ENCODE results near the gene DNAJC15.
"Not testable (repeated sequence)": the region's sequence is repeated elsewhere in the genome, so short reads cannot be mapped to it uniquely, and the experiment has no call there.

The DNAJC15 gene

DNA sequence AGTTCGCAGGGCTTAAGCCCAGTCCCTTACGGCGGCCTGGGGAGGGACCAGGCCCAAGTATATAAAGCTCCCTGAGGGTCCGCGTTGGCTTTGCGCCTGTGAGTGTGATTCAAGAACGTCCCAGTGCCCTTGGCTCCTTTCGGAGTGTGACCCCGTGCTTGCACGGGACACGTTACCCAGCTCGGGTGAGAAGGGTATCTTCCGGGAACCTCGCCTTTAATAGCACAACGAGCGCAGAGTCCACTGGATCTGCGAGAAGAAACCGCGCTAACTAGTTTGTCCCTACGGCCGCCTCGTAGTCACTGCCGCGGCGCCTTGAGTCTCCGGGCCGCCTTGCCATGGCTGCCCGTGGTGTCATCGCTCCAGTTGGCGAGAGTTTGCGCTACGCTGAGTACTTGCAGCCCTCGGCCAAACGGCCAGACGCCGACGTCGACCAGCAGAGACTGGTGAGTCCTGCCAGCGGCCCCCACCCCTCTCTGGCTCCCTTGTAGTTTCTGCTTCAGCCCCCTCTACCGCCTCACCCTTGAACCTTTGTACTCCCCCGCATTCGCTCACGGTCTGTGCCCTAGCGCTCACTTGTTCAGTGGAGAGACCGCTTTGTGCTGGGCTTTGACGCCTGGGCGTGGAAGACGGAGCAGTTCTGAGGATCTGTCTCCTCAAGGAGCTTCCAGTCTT lies at the start of gene DNAJC15:
TSS of gene DNAJC15 (plus strand) at position 298 of the 675 bp plus-strand sequence. CDS start at position 339, 41 bp downstream.
- peak; percentile 78 for DNase-seq

DNA sequence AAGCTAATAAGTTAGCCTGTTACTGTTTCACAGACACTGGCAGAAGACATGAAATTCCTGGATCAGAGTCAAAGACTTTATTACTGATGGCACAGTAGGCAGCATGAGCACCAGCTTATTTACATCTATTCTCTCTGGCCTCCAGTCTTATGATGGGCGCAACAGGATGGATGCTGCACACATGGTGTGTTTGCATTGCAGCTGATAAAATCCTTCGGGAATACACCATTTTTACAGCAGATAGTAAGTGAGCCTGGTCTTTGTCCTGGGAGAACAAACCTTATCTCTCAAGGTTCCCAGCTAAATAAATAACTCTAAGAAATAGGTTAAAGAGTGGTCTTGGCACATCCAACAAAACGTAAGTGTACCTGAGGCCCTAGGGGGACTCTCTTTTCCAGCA lies 47.3 kb upstream of the DNAJC15 start:
- no peak for DNase-seq

DNA sequence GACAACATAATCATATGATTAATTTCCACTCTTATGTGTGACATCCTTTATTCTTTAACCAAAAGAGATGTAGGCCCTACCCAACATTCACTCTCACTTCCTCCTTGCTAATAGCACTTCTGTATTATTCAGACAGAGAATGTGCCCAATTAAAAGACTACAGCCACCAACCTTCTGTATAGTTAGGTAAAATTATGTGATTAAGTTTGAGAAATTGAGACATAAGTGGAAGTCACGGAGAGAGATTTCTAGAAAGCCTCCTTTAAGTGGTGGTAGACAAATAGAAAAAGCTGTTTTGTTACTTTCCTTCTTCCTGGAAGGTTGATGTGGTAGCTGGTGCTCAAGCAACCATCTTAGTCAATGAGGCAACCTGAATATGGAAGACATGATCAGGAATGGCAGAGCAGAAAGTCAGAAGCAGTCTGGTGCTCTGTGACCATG lies 46.1 kb upstream of the DNAJC15 start:
- DNase-seq: no peak

DNA sequence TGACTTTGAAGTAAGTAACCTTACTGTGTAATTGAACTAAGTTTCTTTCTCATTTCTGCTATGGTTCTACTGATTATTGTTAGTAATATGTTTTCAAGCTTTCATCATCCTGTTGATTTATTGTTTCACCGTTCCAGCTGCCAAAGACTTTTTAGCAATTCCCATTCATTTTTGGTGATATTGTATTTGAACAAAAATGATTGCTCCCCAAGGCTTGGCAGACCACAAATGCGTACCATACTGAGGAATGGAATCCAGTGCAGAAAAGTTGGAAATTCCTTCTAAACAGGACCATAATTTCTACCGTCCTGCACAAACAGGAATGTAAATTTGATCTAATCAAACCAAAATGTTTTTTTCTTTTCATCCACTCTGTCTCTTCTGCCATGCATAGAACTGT lies 42.1 kb upstream of the DNAJC15 start:
- DNase-seq: no peak

DNA sequence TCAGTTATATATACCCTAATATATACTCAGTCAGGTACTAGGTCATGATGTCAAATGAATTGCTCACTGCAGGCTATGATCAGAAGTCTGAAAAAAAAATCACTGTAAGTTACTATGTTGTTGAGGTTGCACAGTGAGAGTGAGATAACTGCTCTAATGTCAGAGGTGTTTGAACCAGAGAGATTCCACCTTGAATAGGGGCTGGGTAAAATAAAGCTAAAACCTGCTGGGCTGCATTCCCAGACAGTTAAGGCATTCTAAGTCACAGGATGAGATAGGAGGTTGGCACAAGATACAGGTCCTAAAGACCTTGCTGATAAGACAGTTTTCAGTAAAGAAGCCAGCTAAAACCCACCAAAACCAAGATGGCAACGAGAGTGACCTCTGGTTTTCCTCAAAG lies 41.5 kb upstream of the DNAJC15 start:
- no peak for DNase-seq

DNA sequence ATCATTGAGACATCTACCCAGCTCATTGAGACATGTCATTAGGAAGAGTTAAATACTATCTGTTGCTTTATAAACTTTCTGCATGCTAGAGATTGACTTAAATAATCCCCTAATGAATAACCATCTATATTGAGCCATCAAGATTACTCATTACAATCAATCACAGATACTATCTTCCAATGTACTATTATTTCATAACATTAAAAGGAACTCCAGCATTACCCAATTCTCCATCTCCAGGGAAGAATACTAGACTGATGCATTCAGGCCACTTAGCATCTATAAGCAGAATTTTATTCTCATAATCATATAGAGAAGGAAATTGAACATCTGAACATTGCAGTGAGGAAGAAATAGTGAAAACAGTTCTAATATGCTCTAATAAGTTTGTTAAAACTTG lies 39.4 kb upstream of the DNAJC15 start:
- DNase-seq: no peak

DNA sequence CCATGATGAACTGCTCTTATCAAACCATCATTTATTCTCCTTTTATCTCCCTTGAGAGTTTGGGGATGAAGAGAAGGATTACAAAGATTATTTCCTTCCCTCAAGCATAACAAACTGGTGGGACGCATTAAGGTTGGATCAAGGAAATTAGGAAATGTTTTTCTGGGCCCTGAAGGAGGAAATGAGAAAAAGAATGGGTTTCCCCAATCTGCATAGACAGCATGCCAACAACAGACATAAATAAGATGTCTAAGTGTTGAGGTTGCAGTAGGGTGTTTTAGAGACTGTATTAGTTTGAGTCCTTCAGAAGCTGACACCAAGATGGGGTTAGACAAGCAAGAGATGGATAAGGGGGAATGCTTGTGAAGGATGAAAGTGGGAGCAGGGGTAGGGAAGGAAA lies 38.7 kb upstream of the DNAJC15 start:
- no peak for DNase-seq

DNA sequence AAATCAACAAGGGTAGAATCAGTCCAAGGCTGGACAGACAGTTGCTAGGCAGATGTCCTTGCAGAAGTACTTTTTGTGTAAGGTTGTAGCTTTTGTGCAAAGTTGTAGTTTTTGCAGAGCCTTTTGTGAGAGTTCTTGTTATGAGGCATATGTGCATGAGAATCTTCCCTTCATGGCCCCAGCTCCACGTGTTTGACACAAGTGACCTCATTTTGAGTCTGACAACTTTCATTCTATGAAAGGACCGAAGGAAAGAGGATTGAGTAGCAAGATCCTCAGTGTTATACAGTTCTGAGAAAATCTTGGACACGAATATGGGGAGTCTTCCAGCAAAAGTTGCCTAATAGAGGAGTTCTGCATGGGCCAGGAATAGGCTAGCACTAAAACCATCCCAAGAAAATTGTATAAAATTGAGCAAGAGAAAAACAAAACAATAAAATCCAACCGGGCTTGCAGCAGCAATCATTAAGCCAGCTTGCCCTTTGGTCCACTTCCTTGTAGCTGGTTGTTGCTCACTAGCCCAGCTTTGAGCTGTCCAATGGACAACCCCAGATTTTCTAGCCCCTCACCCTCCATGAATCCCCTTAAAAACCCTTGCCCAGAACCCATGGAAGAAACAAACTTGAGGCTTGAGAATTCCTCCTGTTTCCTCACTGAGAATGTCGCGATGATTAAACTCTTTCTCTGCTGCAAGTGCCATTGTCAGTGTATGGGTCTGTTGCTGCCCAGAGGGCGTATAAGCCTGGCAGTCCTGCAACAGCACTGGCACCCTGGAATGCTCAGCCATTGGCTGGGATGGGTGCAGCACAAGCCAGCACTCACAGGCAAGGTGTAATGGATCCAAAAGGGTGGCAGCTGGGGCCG lies 37.8 kb upstream of the DNAJC15 start:
- no peak for DNase-seq

DNA sequence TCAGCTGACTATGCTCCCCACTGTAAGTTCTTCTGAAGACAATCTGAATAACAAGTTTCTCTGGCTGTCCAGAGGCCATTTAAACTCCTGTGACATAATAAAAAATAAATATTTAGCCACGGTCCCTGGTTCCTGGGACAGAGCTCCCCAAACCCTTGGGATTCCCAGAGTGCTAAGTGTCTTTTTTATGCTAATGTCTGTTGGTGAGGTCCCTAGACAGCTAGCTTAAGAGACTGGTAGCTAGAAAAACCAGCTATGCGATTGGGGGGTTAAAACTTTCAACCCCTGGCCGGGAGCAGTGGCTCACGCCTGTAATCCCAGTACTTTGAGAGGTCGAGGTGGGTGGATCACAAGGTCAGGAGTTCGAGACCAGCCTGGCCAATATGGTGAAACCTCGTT lies 37.2 kb upstream of the DNAJC15 start:
- no peak for DNase-seq

DNA sequence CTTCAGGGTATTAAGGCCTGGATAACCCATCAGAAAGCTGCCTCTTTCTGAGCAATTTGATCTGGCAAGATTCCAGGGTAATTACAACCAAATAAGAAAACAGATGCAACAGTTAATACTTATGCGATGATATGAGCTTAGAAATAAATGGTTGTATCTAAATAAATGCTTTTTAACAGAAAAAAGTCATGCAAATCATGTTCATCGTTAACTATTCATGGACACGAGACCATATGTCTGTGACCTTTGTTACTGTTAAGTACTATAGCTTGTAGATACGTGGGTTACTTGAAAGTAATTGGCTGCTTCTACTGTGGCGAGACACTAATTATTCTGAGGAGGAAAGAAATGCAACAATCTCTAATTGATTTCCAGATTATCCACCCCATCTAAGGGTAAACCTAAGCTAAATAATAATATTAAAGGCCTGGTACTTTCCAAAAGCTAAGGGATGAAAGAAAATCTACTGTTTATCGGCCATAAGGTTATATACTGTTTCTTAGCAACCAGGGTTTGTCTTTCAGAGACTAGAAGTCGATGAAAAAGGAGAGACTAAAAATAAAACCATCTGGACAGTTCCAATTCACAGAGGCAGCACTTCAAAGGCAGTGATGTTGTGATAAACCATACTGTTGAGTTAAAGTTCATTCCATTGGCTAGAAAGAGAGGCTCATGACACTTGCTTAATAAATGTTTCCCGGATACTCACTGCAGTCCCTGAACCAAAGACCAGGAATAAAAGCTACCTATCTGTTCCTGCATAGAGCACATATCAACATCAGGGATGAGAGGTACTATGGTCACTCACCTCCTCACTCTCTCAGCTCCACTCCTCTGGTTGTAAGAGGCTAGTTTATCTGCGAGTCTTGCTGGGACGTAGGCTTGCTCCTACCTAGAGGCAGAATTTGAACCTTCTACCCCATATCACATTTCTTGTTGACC lies 32.8 kb upstream of the DNAJC15 start:
- DNase-seq: no peak

DNA sequence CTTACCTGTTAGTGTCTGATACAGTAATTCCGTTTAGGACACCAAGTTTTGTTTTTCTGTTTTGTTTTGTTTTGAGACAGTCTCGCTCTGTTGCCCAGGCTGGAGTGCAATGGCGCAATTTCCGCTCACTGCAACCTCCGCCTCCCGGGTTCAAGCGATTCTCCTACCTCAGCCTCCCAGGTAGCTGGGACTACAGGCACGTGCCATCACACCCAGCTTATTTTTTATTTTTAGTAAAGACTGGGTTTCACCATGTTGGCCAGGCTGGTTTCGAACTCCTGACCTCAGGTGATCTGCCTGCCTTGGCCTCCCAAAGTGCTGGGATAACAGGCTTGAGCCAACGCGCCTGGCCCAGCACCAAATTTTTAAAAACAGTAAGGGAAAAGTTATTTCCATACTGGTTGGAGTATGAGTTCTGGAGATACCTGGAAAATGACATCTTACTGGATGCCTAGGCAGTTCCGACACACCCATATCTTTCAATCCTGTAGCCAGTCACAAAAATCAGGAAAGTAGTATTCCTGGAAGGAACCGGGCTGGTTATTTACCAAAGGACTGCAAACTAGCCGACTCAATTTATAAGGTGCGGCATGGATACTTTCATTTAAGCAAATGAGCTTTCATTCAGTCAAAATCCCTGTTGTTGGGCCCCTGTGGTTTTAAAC lies 32.0 kb upstream of the DNAJC15 start:
- not testable (repeated sequence) for DNase-seq

DNA sequence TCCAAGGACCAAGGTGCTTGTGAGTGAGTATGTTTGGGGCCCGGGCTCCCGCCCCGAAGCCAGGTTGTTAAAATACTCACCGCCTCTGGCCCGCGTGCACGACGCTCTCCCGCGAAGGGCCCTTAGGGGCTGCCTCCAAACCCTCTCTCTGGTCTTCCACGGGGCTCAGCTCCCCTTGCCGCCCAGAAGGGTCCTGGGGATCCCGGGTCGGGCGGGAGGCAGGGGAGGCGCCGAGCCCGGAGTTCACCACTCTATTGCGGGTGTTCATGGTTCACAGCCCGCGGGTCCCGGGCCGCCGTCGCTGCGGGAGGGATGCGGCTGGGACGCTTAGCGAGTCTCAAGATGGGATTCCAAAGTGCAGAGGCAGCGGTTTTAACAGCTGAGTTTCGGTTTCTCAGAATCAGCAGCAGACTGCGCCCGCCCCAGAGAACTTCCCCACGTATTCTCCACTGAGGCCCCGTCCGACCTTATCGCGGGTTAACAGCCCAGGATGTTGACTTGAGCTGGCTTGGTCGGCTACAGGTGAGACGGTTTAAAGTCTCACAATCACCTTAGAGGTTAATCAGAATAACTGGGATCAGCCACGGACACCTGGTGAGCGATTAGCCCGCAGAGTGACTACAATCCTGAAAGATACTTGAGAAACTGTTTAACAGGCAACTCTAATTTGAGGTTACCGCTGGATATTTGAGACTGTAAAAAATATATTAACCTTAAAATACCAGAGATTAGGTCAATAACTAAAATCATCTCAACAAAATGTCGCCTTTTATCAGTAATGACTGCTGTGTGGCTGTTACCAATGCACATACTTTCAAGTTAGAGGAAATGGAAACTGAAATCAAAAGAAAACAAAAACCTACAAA lies 31.3 kb upstream of the DNAJC15 start, which contains the start of gene EPSTI1:
TSS of gene EPSTI1 (minus strand) at position 344 of the 866 bp plus-strand sequence. CDS start at position 268, 76 bp downstream.
- DNase-seq: peak; percentile 83

DNA sequence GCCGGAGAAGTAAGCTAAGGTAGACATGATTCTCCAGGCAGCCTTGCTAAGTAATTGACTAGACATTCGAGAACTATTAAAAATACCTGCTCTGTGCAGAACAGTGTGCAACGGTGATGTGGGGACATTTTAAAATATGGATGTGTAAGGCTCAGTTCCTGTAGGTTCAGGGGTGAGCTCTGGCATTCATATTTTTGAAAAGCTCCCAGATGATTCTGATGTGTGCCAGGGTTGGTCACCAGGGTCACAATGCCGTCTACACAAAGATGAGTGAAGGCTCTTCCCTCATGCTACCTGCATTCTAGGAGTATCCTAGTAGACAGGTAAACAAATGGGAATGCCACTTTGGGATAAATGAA lies 30.6 kb upstream of the DNAJC15 start:
- peak; percentile 36 for DNase-seq

DNA sequence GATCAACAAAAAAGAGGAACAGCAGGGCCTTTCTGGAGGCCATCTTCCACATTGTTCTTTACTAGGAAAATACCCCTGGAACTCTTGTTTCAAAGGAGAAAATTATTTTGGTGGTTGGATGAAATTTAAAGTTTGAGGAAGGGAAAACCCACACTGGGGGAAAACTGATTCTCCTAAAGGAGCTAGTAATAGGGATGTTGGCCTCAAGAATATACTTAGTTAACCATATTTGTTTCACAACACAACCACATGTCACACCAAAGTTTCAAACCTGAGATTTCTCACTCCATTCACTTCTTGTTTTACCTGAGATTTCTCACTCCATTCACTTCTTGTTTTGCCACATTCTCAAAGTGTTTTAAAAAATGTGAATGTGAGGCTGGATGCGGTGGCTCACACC lies 28.5 kb upstream of the DNAJC15 start:
- DNase-seq: no peak

DNA sequence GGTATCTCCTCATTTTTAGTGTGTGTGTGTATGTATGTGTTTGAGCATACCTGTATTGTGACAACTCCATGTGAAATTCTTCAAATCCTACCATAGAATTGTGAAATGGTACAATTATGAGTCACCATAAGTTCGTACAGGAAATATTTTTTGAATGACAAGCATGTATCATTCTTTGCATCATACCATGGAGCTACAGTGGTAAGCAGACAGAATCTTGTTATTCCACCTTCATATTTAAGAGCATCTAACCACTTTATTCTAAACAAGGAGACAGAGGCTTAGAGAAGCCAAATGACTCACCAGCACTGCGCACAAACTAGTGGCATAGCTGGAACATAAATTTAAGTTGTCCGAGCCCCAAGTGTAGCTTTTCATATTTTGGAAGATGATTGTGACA lies 26.8 kb upstream of the DNAJC15 start:
- peak; percentile 35 for DNase-seq

DNA sequence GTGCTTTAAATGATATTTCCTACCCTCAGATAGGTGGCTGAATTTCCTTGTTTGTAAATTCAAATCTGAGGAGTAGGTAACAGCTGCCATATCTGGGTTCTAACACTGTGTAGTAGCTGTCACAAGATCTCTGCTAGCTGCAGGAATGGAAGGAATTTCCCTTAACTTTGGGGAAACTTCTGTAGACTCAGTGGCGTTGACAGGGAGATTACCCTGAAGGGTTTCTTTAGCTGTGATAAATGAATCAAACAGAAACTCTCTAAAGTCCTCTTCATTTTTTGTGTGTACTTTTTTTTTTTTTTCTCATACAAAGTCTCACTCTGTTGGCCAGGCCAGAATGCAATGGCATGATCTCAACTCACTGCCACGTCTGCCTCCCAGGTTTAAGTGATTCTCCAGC lies 26.0 kb upstream of the DNAJC15 start:
- no peak for DNase-seq

DNA sequence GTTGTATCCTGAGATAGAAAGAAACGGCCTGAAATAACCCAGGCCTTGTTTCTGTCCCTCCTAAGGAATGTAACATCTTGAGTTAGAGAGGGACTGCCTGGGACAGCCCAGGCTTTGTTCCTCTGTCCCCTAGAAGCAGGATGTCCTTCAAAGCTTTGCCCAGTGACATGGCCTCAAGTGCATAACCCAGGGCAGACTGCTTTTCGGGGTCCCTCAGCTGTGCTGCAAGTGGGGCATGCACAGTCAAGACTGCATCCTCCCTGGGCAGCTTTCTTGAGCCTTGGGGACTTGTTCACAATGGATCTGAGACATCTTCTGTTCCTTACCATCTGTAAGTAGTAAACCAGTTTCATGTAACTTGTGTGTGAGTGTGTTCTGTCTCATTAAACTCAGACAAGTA lies 23.9 kb upstream of the DNAJC15 start:
- no peak for DNase-seq

DNA sequence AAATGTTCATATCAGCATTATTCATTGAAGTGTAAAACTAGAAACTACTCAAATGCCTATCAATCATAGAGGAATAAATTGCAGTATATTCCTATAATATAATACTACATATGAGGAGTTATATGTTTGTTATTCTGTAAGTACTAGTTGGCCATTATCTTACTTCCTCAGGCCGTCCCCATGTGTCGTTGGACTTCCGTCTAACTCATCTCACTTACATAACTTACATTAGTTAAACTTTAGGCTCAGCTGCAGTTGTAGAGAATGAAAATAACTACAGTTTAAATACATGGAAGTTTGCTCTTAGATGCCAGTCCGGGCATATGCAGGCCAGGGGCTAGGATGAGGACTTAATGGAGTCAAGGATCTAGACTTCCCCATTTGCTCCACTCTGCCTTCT lies 22.7 kb upstream of the DNAJC15 start:
- no peak for DNase-seq

DNA sequence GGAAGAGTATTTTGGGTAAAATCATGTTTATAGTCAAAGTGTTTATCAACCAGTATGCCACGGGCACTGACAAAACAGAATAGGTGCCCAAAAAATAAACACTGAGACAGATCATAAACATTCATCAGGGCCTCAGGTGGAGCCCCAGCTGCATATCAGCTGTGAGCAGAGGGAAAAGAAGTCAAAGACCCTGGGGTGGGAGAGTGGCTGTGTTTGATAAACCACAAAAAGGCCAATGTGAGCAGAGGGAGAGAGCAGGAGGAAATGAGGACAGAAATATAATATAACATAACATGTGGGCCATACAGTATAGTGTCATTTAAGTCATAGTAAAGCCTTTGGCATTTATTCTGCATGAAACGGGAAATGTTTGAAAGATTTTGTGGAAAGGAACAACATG lies 21.4 kb upstream of the DNAJC15 start:
- DNase-seq: no peak

DNA sequence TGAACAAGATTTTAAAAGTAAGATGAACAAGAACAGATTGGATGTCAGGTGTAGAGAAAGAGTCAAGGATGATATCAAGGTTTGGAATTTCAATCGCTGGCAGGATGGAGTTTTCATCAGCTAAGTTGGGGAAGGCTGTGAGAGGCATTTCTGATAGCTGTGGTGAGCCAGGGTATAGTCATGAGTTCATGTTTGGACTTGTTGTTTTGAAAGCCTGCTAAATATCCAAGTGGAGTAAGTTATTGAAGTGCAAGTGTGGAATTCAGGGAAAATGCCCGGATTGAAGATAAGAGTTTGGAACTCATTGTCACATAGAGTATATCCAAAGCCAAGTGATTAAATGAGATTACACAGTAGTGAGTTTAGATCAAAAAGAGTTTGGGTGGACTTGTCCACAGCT lies 20.4 kb upstream of the DNAJC15 start:
- no peak for DNase-seq

DNA sequence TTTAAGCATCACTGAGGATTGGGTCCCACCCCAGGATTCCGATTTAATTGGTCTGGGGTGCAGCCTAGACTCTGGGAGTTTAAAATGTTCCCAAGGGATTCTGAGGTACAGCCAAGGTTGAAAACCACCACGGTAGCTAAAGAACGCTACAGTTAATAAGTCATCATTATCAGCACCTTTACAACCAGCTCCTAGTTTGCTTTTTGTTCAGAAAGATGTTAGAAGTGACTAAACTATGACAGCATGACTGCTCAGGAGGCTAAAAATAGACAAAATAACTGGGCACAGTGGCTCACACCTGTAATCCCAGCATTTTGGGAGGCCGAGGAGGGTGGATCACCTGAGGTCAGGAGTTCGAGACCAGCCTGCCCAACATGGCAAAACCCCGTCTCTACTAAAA lies 19.7 kb upstream of the DNAJC15 start:
- no peak for DNase-seq
